NB4 (cell line): Measurements from ENCODE around the gene PDE4D.

Source experiments
- DNase-seq: peaks from one replicate; pipeline ENCODE4 v3.0.0; 2010; ENCODE audit warnings: low read depth
- H3K4me3 ChIP-seq: one replicate; pipeline ENCODE4 v1.5.1; 2011; ENCODE audit warnings: mild to moderate bottlenecking, low read depth, low read length, moderate library complexity
- MYC ChIP-seq: IDR thresholded peaks from 2 replicates; pipeline ENCODE4 v1.6.1; 2011; ENCODE audit warnings: low read depth, low read length
- POLR2A ChIP-seq: IDR thresholded peaks from 2 replicates; pipeline ENCODE4 v1.6.1; 2011; ENCODE audit warnings: mild to moderate bottlenecking; ENCODE audit not compliant: insufficient read length; ENCODE audit errors: extremely low read depth
- TF ChIP-seq, protein P1 (sequence below): IDR thresholded peaks from 2 replicates; pipeline ENCODE4 v1.6.1; 2011; ENCODE audit warnings: low read depth, low read length
- TF ChIP-seq, protein P2 (sequence below): IDR thresholded peaks from one replicate; pipeline ENCODE4 v1.5.1; 2012; ENCODE audit warnings: low read depth, low read length

Gene PDE4D

DNA sequence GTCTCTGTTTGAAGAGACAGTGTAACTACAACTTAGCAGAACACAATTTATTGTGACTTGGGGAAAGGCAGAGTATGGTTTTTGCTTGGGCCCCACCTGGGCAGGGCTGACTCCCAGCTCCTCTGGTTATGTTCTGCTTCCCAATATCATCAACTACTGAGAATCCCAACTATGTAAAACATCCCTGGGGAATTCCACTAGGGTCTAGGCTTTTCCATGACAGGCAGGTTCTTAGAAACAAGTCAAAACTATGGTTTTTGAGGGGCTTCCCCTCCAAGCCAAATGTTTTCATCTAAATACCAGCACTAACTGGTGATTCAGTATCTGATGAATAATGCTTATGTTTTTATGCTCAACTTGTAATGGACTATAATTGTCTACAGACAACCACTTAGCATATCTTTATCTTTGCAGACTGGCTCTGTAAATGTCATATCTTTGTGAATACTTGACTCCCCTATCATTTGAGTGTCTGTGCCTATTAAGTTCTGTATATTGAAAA lies 409.5 kb downstream of the PDE4D start:
- H3K4me3 ChIP-seq: no peak overlapping the region
- no peak for DNase-seq
- TF ChIP-seq, protein P1, sequence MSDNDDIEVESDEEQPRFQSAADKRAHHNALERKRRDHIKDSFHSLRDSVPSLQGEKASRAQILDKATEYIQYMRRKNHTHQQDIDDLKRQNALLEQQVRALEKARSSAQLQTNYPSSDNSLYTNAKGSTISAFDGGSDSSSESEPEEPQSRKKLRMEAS: no peak
- TF ChIP-seq MYC: no peak
- TF ChIP-seq POLR2A: no peak
- TF ChIP-seq, protein P2, sequence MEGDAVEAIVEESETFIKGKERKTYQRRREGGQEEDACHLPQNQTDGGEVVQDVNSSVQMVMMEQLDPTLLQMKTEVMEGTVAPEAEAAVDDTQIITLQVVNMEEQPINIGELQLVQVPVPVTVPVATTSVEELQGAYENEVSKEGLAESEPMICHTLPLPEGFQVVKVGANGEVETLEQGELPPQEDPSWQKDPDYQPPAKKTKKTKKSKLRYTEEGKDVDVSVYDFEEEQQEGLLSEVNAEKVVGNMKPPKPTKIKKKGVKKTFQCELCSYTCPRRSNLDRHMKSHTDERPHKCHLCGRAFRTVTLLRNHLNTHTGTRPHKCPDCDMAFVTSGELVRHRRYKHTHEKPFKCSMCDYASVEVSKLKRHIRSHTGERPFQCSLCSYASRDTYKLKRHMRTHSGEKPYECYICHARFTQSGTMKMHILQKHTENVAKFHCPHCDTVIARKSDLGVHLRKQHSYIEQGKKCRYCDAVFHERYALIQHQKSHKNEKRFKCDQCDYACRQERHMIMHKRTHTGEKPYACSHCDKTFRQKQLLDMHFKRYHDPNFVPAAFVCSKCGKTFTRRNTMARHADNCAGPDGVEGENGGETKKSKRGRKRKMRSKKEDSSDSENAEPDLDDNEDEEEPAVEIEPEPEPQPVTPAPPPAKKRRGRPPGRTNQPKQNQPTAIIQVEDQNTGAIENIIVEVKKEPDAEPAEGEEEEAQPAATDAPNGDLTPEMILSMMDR: no peak

DNA sequence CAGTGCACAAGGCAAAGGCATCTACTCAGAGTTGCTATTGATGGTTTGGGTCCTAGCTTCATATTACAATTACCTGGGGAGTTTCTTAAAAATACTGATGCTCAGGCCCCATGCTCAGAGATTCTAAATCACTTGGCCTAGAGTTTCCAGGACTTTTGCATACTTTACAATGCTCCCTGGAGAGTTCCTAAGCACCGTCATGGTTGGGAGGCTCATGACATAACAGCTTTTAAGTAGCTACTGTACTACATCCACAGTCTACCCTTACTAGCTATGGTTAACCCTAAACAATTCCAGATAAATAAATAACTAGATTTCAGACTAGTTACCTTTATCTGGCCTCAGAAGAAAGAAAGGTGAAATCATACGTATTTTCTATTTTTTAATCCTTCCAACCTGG lies 414.4 kb downstream of the PDE4D start:
- TF ChIP-seq POLR2A (no peak), MYC (no peak)
- TF ChIP-seq, protein P1: no peak
- DNase-seq: no peak
- no peak overlapping the region for H3K4me3 ChIP-seq

DNA sequence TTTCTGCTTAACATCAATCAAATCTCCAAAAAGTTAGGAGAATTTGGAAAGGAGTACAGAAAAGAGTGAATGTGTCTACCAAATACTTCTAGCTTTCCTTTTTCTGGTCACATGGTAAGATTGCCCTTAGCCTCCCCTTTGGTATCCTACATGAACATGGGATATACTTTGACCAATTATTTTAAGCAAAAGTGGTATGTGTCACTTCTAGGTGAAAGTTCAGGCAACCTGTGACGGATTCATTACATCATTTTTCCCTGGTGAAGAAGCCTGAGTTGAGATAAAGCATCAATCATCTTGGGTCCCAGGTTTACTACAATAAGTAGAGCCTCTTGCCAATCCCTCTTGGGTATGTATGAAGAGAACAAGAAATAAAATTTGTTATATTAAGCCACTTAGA lies 419.2 kb downstream of the PDE4D start:
- DNase-seq: no peak
- H3K4me3 ChIP-seq: no peak overlapping the region
- TF ChIP-seq, protein P1: no peak
- no peak for TF ChIP-seq MYC
- no peak for TF ChIP-seq POLR2A
- TF ChIP-seq, protein P2: no peak

DNA sequence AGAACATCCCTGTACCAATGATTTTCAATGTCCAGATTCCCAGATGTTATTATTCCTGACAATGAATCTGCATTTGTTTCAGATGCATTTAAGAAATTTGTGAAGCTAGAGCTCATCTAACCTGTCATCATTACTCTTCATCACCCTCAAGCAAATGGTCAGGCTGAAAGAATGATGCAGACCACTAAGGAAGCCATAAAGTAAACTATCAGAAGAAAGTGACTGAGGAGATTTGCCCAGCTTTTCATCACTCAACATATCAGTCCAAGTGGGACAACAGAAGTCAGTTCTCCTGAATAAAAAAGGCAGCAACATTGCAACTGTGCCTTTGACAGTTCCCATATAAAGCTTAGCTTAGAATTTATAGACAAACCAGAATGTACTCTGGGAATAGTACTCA lies 419.9 kb downstream of the PDE4D start:
- DNase-seq: no peak
- TF ChIP-seq, protein P1: no peak
- TF ChIP-seq, protein P2: no peak
- TF ChIP-seq POLR2A: no peak
- no peak for TF ChIP-seq MYC
- H3K4me3 ChIP-seq: no peak overlapping the region

DNA sequence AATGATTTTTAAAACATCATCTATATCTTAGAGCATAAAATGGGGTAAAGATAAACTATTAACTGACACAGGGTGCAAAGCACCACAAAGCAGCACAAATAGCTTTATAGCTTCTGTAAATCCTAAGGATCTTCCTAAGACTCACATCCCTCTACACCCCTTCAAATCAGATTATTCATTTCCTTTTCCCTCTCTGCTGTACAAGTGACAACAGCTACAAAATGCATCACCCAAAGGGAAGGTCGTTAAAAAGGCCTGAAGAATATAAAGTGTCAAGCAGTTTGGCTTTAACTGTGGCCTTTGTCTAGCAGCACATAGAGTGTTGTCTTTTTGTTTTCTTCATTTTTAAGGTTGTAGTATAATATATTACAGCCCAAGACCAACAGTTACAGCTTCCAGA lies 422.1 kb downstream of the PDE4D start:
- DNase-seq: no peak
- H3K4me3 ChIP-seq: no peak overlapping the region
- TF ChIP-seq, protein P1: no peak
- TF ChIP-seq MYC: no peak
- TF ChIP-seq, protein P2: no peak
- no peak for TF ChIP-seq POLR2A

DNA sequence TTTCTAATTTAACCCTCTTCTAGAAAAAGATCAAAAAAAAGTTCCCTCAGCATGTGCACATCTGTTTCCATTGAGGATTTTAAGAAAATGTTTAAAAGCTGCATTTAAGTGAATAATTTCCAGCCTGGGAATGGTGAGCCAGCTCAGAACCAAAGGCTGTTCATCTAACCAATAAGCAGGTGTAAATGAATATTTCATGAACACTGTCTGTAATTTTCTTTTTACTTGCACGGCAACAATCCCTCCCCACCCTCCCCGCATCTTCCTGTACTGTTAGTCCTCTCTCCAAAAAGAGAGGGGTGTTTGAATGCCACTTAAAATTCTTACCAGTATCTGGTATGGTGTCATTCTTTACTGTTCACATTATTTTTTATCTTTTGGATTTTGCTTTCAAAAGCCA lies 425.6 kb downstream of the PDE4D start:
- no peak overlapping the region for H3K4me3 ChIP-seq
- no peak for DNase-seq
- no peak for TF ChIP-seq MYC
- no peak for TF ChIP-seq POLR2A
- TF ChIP-seq, protein P2: no peak
- TF ChIP-seq, protein P1: no peak
